Neural crest cell (in vitro differentiated cells): ENCODE data around the gene TMEM240. TPM values are rescaled to one million over a fixed set of nuclear protein-coding genes. Genes with fewer than 3 reads are reported as not detected.

Experiments used
- DNase-seq: peaks from one replicate; pipeline ENCODE4 v3.0.0; 2021; ENCODE audit warnings: low read depth, mixed read lengths, low spot score
- H3K27ac Mint-ChIP-seq: one replicate; pipeline ENCODE4 v1.8.0; 2021; ENCODE audit warnings: mild to moderate bottlenecking, mixed read lengths; ENCODE audit not compliant: unreplicated experiment
- H3K27me3 Mint-ChIP-seq: 2 replicates; pipeline ENCODE4 v1.8.0; 2021; ENCODE audit warnings: low read depth, mild to moderate bottlenecking, mixed read lengths
- H3K36me3 Mint-ChIP-seq: 2 replicates; pipeline ENCODE4 v1.8.0; 2021; ENCODE audit warnings: low read depth, mild to moderate bottlenecking, mixed read lengths
- H3K4me1 Mint-ChIP-seq: 2 replicates; pipeline ENCODE4 v1.8.0; 2021; ENCODE audit warnings: mixed read lengths
- H3K4me3 Mint-ChIP-seq: one replicate; pipeline ENCODE4 v1.8.0; 2021; ENCODE audit warnings: mild to moderate bottlenecking, mixed read lengths
- H3K9me3 Mint-ChIP-seq: 2 replicates; pipeline ENCODE4 v1.8.0; 2021; ENCODE audit warnings: mixed read lengths
- total RNA-seq: library from RNA; stranded (reverse); gene quantifications from 2 replicates; pipeline ENCODE4 v1.2.1, GENCODE V29; 2021
- TF ChIP-seq, protein P1 (sequence below): fragments of 200-600 bp; sonication (generic); conservative IDR thresholded peaks from 2 replicates; pipeline ENCODE4 v1.5.0; 2021; ENCODE audit warnings: antibody characterized with exemption, mild to moderate bottlenecking

TMEM240 gene
- total RNA-seq, 1 donor from 2014 or later, result 16.9 TPM

DNA sequence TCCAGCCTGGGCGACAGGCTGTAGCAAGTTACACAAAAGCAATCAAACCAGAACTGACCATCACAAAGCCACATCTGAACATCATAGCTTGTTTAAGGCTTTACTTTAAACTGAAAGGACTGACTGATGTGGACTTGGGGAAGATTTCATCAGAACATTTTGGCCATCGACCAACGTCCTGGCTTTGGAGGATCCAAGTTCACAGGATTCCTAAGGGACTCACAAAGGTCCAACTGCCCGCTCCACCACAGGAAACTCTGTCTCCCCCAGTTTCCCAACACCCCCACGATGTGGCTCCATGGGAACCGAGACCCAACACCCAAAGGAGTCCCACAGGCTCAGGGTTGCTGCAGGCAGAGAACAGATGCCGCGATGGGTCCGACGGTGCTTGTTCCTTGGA, 24.9 kb upstream of the TMEM240 start:
- no peak for DNase-seq
- Mint-ChIP-seq H3K36me3 (peaks cover 16% of the 10 kb centered on the region), H3K27me3 (no peaks in the 10 kb centered on the region)

DNA sequence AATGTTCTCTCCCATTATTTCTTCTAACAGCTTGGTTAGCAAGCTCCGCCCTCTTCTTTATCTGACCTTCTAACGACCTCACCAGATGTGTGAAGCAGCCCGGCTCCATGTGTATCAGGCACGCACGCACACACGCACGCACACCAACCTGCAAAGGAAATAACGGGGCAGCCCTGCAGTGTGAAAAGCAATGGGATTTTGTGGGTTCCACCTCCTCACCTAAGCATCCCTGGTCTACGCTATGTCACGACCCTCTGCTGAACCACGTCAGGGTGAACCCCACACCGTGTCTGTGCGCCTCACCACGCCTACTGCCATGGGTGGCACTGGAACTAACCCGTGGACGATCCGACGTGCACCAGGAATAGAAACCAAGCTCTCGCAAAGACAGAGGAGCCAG, 23.8 kb upstream of the TMEM240 start:
- Mint-ChIP-seq H3K36me3 (peaks cover 16% of the 10 kb centered on the region), H3K27ac (no peak overlapping the region), H3K4me3 (no peak overlapping the region), H3K9me3 (no peaks in the 10 kb centered on the region), H3K27me3 (no peaks in the 10 kb centered on the region), H3K4me1 (peaks cover 11% of the 10 kb centered on the region)
- DNase-seq, result no peak
- TF ChIP-seq, protein P1, sequence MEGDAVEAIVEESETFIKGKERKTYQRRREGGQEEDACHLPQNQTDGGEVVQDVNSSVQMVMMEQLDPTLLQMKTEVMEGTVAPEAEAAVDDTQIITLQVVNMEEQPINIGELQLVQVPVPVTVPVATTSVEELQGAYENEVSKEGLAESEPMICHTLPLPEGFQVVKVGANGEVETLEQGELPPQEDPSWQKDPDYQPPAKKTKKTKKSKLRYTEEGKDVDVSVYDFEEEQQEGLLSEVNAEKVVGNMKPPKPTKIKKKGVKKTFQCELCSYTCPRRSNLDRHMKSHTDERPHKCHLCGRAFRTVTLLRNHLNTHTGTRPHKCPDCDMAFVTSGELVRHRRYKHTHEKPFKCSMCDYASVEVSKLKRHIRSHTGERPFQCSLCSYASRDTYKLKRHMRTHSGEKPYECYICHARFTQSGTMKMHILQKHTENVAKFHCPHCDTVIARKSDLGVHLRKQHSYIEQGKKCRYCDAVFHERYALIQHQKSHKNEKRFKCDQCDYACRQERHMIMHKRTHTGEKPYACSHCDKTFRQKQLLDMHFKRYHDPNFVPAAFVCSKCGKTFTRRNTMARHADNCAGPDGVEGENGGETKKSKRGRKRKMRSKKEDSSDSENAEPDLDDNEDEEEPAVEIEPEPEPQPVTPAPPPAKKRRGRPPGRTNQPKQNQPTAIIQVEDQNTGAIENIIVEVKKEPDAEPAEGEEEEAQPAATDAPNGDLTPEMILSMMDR, result no peak

More for the DNA sequence above, 24.9 kb upstream of the TMEM240 start:
- Mint-ChIP-seq H3K27ac (no peak overlapping the region), H3K4me1 (peaks cover 16% of the 10 kb centered on the region), H3K4me3 (no peak overlapping the region), H3K9me3 (no peaks in the 10 kb centered on the region)
- TF ChIP-seq, protein P1, result no peak

DNA sequence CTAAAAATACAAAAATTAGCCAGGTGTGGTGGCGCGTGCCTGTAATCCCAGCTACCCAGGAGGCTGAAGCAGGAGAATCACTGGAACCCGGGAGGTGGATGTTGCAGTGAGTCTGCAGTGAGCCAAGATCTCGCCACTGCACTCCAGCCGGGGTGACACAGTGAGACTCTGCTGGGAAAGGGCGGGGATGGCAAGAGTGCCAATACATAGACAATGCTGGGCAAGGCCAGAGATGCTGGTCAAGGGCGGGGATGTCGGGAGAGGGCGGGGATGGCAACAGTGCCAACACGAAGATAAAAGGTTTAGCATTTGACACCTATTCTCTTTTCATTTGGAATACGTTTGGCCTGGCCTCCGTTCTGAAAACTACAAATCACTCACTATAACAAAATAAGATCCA, 23.3 kb upstream of the TMEM240 start:
- Mint-ChIP-seq H3K9me3 (no peaks in the 10 kb centered on the region), H3K36me3 (peaks cover 16% of the 10 kb centered on the region), H3K4me1 (peaks cover 13% of the 10 kb centered on the region), H3K27ac (no peak overlapping the region), H3K4me3 (no peak overlapping the region), H3K27me3 (no peaks in the 10 kb centered on the region)
- DNase-seq, result no peak
- TF ChIP-seq, protein P1, result no peak

DNA sequence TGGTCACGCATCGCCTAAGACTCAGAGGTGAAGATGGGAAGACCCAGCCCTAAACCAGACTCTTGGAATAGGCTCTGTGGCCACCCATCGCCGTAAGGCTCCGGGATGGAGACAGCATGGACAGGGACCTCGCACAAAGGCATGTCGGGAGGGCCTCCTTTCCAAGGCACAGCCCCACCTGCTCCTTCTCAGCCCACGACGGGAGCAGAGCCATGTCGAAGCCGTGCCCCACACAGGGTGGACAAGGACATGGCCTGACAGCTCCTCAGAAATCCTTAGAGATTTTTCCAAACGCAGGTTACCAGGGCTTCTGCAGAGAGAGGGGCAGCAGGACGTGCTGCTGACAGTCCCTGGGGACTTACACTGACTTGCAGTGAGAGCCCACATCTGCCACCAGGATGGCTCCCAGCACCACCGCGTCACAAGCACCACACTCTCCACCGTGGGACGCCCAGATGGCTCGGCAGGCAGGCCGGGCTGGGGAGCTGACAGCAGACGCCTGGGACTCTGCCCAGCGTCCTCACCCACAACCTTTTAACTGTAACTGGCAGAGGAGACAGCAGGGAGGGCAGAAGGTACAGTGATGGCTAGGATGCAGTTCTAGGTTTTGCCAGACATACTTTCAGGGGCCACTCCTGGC, 22.3 kb upstream of the TMEM240 start:
- H3K9me3 Mint-ChIP-seq, result no peaks in the 10 kb centered on the region
- H3K27me3 Mint-ChIP-seq, result no peaks in the 10 kb centered on the region
- peaks cover 15% of the 10 kb centered on the region for H3K4me1 Mint-ChIP-seq
- no peak overlapping the region for H3K27ac Mint-ChIP-seq
- no peak for DNase-seq
- H3K36me3 Mint-ChIP-seq, result peaks cover 16% of the 10 kb centered on the region
- TF ChIP-seq, protein P1, result no peak
- H3K4me3 Mint-ChIP-seq, result no peak overlapping the region

DNA sequence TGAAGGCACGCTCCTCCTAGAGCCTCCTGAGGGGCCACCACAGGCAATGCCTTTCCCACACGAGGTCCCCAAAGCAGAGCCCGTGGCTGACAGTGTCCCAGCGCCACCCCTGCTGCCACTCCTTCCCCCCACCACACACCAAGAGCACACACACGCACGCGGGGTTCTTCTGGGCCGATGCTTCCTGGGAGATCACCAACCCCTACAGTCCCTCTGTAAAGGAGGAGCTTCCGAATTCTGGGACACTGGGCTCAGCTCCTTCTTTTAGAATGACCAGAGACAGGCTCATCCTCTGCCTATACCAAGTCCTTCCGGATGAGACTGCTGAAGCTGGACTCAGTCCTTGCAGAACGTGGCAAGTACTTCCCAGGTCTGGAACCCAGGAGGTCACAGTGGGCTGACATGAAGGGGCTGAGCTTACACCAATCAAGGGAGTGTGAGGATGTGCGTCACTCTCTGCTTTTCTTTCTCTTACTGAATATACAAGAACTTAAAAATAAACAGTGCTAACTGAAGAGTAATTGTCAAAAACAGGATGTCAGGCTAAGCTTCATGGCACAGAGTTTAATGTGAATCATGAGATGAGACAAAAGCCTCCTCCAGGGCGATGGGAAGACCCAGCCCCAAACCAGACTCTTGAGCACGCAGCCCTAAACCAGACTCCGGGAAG, 21.5 kb upstream of the TMEM240 start:
- Mint-ChIP-seq H3K27ac (no peak overlapping the region), H3K27me3 (no peaks in the 10 kb centered on the region), H3K4me3 (no peak overlapping the region), H3K4me1 (peaks cover 8% of the 10 kb centered on the region), H3K9me3 (no peaks in the 10 kb centered on the region), H3K36me3 (peaks cover 16% of the 10 kb centered on the region)
- TF ChIP-seq, protein P1, result no peak
- no peak for DNase-seq
